ENCODE data around the gene QKI. TPM values are rescaled to one million over a fixed set of nuclear protein-coding genes. Genes with fewer than 3 reads are reported as not detected.

The QKI gene
- polyA plus RNA-seq, 1 donor (not counting 4 experiments of a cell fraction or from before 2014, with no cell fraction given) = 53.3 TPM

- peaks cover 98% of the 10 kb centered on the region for H3K79me2 ChIP-seq (ENCODE audit: control insufficient read depth, insufficient read depth, low read length)
- H3K36me3 ChIP-seq (ENCODE audit: control insufficient read depth in 2 of 2, extremely low read depth in 1 of 2, insufficient read depth in 2 of 2, low read length in 2 of 2) = no peaks in the 10 kb centered on the region
- H3K4me1 ChIP-seq (ENCODE audit: control insufficient read depth, extremely low read depth, insufficient read depth, low read length) = peaks cover 21% of the 10 kb centered on the region
- H3K4me2 ChIP-seq (ENCODE audit: control insufficient read depth, extremely low read depth, insufficient read depth, low read depth, low read length) = no peak overlapping the region
- no peak overlapping the region for H3K27ac ChIP-seq (ENCODE audit: control insufficient read depth, insufficient read depth, low read length)
- DNase-seq (ENCODE audit: low read depth, low spot score) (no peak), FAIRE-seq (no peak)
- H3K9ac ChIP-seq (ENCODE audit: control insufficient read depth, extremely low read depth, insufficient read depth, low read length) = no peak overlapping the region
- no peaks in the 10 kb centered on the region for H3K27me3 ChIP-seq (ENCODE audit: control insufficient read depth, extremely low read depth, insufficient read depth, low read length)
- dilution Hi-C loops (cut with MboI; ENCODE audit: extremely low pct_ligation_motif_present, low sequenced_read_pairs) = no loop called here
- peaks cover 12% of the 10 kb centered on the region for H4K20me1 ChIP-seq (ENCODE audit: control insufficient read depth, extremely low read depth, insufficient read depth, low read length)
- H3K4me3 ChIP-seq (ENCODE audit: control insufficient read depth in 2 of 3, extremely low read depth in 1 of 3, insufficient read depth in 2 of 3, low read depth in 1 of 3, low read length in 3 of 3) = no peak overlapping the region
- H3K9me3 ChIP-seq (ENCODE audit: control insufficient read depth, low read depth, low read length) = no peaks in the 10 kb centered on the region
- peaks cover 7% of the 10 kb centered on the region for H3K9me1 ChIP-seq (ENCODE audit: control insufficient read depth, extremely low read depth, insufficient read depth, low read length)
- H2AFZ ChIP-seq (ENCODE audit: control insufficient read depth, low read length) = no peak overlapping the region
- no peak for TF ChIP-seq EZH2 (IDR thresholded peaks at IDR 0.05; ENCODE audit: low read length)
- no peak for TF ChIP-seq CTCF (optimal IDR thresholded peaks at IDR 0.05 in 1 of 3, IDR thresholded peaks at IDR 0.05 in 1 of 3, conservative IDR thresholded peaks at IDR 0.05 in 1 of 3; ENCODE audit: extremely low read depth in 1 of 3, insufficient read depth in 2 of 3, low read length in 3 of 3)
Measured at GRCh38 chr6:163439997-163440396, 25.5 kb downstream of the QKI start.

GRCh38 chr6:163442336-163442735, 27.8 kb downstream of the QKI start:
- H3K9me1 ChIP-seq (ENCODE audit: control insufficient read depth, extremely low read depth, insufficient read depth, low read length) = peaks cover 7% of the 10 kb centered on the region
- peak; percentile 59 for FAIRE-seq

More at GRCh38 chr6:163442336-163442735, 27.8 kb downstream of the QKI start:
- Histone ChIP-seq H3K27me3 (ENCODE audit: control insufficient read depth, extremely low read depth, insufficient read depth, low read length) (no peaks in the 10 kb centered on the region), H3K4me1 (ENCODE audit: control insufficient read depth, extremely low read depth, insufficient read depth, low read length) (peaks cover 21% of the 10 kb centered on the region), H3K4me2 (ENCODE audit: control insufficient read depth, extremely low read depth, insufficient read depth, low read depth, low read length) (peak overlapping the region; percentile 5), H4K20me1 (ENCODE audit: control insufficient read depth, extremely low read depth, insufficient read depth, low read length) (peaks cover 12% of the 10 kb centered on the region), H3K27ac (ENCODE audit: control insufficient read depth, insufficient read depth, low read length) (no peak overlapping the region), H2AFZ (ENCODE audit: control insufficient read depth, low read length) (no peak overlapping the region), H3K9me3 (ENCODE audit: control insufficient read depth, low read depth, low read length) (no peaks in the 10 kb centered on the region), H3K4me3 (ENCODE audit: control insufficient read depth in 2 of 3, extremely low read depth in 1 of 3, insufficient read depth in 2 of 3, low read depth in 1 of 3, low read length in 3 of 3) (no peak overlapping the region), H3K9ac (ENCODE audit: control insufficient read depth, extremely low read depth, insufficient read depth, low read length) (no peak overlapping the region), H3K36me3 (ENCODE audit: control insufficient read depth in 2 of 2, extremely low read depth in 1 of 2, insufficient read depth in 2 of 2, low read length in 2 of 2) (no peaks in the 10 kb centered on the region), H3K79me2 (ENCODE audit: control insufficient read depth, insufficient read depth, low read length) (peaks cover 98% of the 10 kb centered on the region)
- dilution Hi-C loops (cut with MboI; ENCODE audit: extremely low pct_ligation_motif_present, low sequenced_read_pairs) = no loop called here
- TF ChIP-seq EZH2 (IDR thresholded peaks at IDR 0.05; ENCODE audit: low read length) = no peak
- no peak for TF ChIP-seq CTCF (optimal IDR thresholded peaks at IDR 0.05 in 1 of 3, IDR thresholded peaks at IDR 0.05 in 1 of 3, conservative IDR thresholded peaks at IDR 0.05 in 1 of 3; ENCODE audit: extremely low read depth in 1 of 3, insufficient read depth in 2 of 3, low read length in 3 of 3)
- no peak for DNase-seq (ENCODE audit: low read depth, low spot score)

All from keratinocyte (primary cell).